ENCODE results near the gene ADGRF3. TPM values are rescaled to one million over a fixed set of nuclear protein-coding genes. Genes with fewer than 3 reads are reported as not detected.

Gene ADGRF3
- total RNA-seq, 1 donor from 2014 or later: 1.0 TPM

DNA sequence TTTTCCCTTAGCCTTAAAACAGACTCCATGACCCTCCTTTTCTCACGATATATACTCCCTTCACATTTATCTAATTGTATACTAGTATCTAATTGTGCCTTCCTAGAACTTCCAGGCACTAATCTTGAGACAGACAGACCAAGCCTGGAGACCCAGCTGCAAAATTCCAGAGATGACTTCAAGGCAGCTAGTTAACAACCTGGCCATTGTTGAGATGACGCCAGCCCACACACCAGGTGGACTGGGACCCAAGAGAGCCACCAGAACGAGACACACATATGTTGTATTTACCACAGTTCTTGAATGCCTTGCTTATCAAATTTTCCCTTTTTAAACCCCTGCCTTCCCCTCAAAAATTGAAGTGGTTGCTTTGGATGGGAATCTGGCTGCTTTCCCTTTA is 49.5 kb downstream of the ADGRF3 start:
- Mint-ChIP-seq H3K9me3 (peaks cover 3% of the 10 kb centered on the region), H3K4me1 (no peaks in the 10 kb centered on the region), H3K4me3 (no peak overlapping the region), H3K27me3 (no peaks in the 10 kb centered on the region), H3K27ac (no peak overlapping the region), H3K36me3 (ENCODE audit: low read depth) (no peaks in the 10 kb centered on the region)
- ATAC-seq (ENCODE audit: low read depth): no peak
- TF ChIP-seq, protein P1, sequence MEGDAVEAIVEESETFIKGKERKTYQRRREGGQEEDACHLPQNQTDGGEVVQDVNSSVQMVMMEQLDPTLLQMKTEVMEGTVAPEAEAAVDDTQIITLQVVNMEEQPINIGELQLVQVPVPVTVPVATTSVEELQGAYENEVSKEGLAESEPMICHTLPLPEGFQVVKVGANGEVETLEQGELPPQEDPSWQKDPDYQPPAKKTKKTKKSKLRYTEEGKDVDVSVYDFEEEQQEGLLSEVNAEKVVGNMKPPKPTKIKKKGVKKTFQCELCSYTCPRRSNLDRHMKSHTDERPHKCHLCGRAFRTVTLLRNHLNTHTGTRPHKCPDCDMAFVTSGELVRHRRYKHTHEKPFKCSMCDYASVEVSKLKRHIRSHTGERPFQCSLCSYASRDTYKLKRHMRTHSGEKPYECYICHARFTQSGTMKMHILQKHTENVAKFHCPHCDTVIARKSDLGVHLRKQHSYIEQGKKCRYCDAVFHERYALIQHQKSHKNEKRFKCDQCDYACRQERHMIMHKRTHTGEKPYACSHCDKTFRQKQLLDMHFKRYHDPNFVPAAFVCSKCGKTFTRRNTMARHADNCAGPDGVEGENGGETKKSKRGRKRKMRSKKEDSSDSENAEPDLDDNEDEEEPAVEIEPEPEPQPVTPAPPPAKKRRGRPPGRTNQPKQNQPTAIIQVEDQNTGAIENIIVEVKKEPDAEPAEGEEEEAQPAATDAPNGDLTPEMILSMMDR (IDR thresholded peaks at IDR 0.05): no peak
- CTCF ChIA-PET: interaction anchor here (1.0 kb wide), 1 partner anchor 346 kb away, joined by 3 read pairs; no protein-coding TSS in a partner anchor
- DNase-seq: no peak
- POLR2A ChIA-PET: interaction anchor here (0.6 to 0.7 kb wide), 2 partner anchors 37 to 38 kb away, joined by 3 read pairs; no protein-coding TSS in a partner anchor
- intact Hi-C loops (cut with micrococcal nuclease): no loop called here

DNA sequence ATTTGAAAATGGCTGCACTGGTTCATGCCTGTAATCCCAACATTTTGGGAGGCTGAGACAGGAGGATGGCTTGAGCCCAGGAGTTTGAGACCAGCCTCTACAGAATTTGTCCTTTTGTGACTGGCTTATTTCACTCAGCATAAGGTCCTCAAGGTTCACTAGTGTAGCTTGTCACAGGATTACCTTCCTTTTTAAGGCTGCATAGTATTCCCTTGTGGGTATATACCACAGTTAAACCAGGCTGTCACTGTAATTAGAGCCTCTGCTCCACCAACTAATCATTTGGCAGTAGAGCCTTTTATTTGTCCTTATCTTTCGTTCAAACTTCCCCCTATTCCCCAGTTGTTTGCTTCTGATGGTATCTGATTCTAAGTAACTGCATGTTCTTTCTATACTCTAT is 51.1 kb downstream of the ADGRF3 start:
- peaks cover 2% of the 10 kb centered on the region for H3K36me3 Mint-ChIP-seq (ENCODE audit: low read depth)
- H3K9me3 Mint-ChIP-seq: peaks cover 3% of the 10 kb centered on the region
- intact Hi-C loops (cut with micrococcal nuclease): no loop called here
- no peak overlapping the region for H3K4me3 Mint-ChIP-seq
- ATAC-seq (ENCODE audit: low read depth) (no peak), DNase-seq (no peak)
- TF ChIP-seq, protein P1 (IDR thresholded peaks at IDR 0.05): no peak
- POLR2A ChIA-PET: no interaction called here
- CTCF ChIA-PET: no interaction called here
- no peaks in the 10 kb centered on the region for H3K27me3 Mint-ChIP-seq
- no peak overlapping the region for H3K27ac Mint-ChIP-seq
- H3K4me1 Mint-ChIP-seq: no peaks in the 10 kb centered on the region

DNA sequence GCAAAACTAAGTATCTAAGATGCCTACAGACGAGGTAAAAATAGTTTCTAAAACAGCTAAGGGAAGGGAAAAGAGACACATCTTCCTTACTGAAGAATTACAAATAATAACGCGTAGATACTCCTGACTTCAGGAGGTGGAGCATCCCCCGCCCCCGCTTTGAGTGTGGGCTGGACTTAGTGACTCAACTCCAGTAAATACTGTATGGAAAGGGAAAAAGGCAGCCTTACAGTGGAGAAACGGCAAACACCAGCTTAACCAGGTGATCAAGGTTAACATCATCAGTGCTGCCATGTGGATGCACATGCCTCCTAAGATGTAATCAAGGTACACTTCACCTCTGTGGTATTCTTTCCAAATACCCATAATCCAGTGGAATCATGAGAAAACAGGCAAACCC is 53.9 kb downstream of the ADGRF3 start:
- Mint-ChIP-seq H3K9me3 (peaks cover 3% of the 10 kb centered on the region), H3K4me3 (no peak overlapping the region), H3K4me1 (no peaks in the 10 kb centered on the region), H3K36me3 (ENCODE audit: low read depth) (peaks cover 20% of the 10 kb centered on the region), H3K27ac (no peak overlapping the region), H3K27me3 (no peaks in the 10 kb centered on the region)
- POLR2A ChIA-PET: interaction anchor here (0.9 kb wide), 1 partner anchor 22 kb away, joined by 7 read pairs; no protein-coding TSS in a partner anchor
- intact Hi-C loops (cut with micrococcal nuclease): no loop called here
- CTCF ChIA-PET: no interaction called here
- TF ChIP-seq, protein P1 (IDR thresholded peaks at IDR 0.05): no peak
- ATAC-seq (ENCODE audit: low read depth) (no peak), DNase-seq (no peak)

DNA sequence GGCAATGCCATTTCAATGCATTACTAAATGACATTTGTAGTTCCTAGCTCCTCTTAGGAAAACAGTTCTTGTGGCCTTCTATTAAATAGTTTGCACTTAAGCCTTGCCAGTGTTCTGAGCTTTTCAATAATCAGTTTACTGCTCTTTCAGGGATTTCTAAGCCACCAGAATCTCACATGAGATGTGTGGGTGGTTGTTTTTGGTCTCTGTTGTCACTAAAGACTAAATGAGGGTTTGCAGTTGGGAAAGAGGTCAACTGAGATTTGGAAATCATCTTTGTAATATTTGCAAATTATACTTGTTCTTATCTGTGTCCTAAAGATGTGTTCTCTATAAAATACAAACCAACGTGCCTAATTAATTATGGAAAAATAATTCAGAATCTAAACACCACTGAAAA is 56.6 kb downstream of the ADGRF3 start:
- no peak overlapping the region for H3K27ac Mint-ChIP-seq
- no peak for ATAC-seq (ENCODE audit: low read depth)
- H3K4me3 Mint-ChIP-seq: no peak overlapping the region
- ChIA-PET POLR2A (no interaction called here), CTCF (no interaction called here)
- H3K9me3 Mint-ChIP-seq: no peaks in the 10 kb centered on the region
- intact Hi-C loops (cut with micrococcal nuclease): no loop called here
- DNase-seq: no peak
- no peaks in the 10 kb centered on the region for H3K4me1 Mint-ChIP-seq
- H3K36me3 Mint-ChIP-seq (ENCODE audit: low read depth): peaks cover 38% of the 10 kb centered on the region
- H3K27me3 Mint-ChIP-seq: no peaks in the 10 kb centered on the region
- TF ChIP-seq, protein P1 (IDR thresholded peaks at IDR 0.05): no peak

DNA sequence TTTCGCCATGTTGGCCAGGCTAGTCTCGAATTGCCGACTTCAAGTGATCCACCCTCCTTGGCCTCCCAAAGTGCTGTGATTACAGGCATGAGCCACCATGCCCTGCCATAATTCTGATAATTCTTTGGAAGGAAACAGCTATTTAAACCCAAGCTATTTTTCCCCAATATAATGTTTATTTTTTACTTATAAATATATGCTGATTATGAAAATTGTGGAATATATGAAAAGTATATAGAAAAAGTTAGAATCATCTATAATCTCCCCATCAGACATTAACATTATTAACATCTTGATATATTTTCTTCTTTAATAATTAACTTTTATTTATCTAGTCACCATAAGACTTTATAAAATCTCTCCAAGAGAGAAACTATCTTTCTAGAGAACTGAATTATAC is 60.7 kb downstream of the ADGRF3 start:
- Mint-ChIP-seq H3K27me3 (no peaks in the 10 kb centered on the region), H3K9me3 (no peaks in the 10 kb centered on the region), H3K4me3 (no peak overlapping the region), H3K4me1 (no peaks in the 10 kb centered on the region), H3K36me3 (ENCODE audit: low read depth) (peaks cover 71% of the 10 kb centered on the region), H3K27ac (no peak overlapping the region)
- TF ChIP-seq, protein P1 (IDR thresholded peaks at IDR 0.05): no peak
- POLR2A ChIA-PET: no interaction called here
- DNase-seq (no peak), ATAC-seq (ENCODE audit: low read depth) (no peak)
- intact Hi-C loops (cut with micrococcal nuclease): no loop called here
- CTCF ChIA-PET: interaction anchor here (0.7 kb wide), 1 partner anchor 44 kb away, joined by 3 read pairs; no protein-coding TSS in a partner anchor
